ENCODE results near the gene ARHGEF16.

The ARHGEF16 gene

GRCh38 chr1:3453891-3454810 lies at the start of gene ARHGEF16:
TSS of gene ARHGEF16 (plus strand) at chr1:3454665. CDS start at chr1:3463085, 8,420 bp downstream.
- DNase-seq (ENCODE audit: low read depth in 3 of 3) = no peak

GRCh38 chr1:3404801-3405200 lies 49.7 kb upstream of the ARHGEF16 start:
- no peak for DNase-seq (ENCODE audit: low read depth in 3 of 3)

- no peak for DNase-seq (ENCODE audit: low read depth in 3 of 3)
Observed at GRCh38 chr1:3405491-3405890, 49.0 kb upstream of the ARHGEF16 start.

GRCh38 chr1:3405974-3406867 lies 48.2 kb upstream of the ARHGEF16 start:
- DNase-seq (ENCODE audit: low read depth in 3 of 3) = no peak

- no peak for DNase-seq (ENCODE audit: low read depth in 3 of 3)
Observed at GRCh38 chr1:3407021-3407420, 47.4 kb upstream of the ARHGEF16 start.

GRCh38 chr1:3408751-3409266 lies 45.7 kb upstream of the ARHGEF16 start:
- DNase-seq (ENCODE audit: low read depth in 3 of 3) = no peak

- DNase-seq (ENCODE audit: low read depth in 3 of 3) = no peak
Observed at GRCh38 chr1:3409366-3410141, 44.9 kb upstream of the ARHGEF16 start.

- no peak for DNase-seq (ENCODE audit: low read depth in 3 of 3)
Observed at GRCh38 chr1:3410142-3410925, 44.1 kb upstream of the ARHGEF16 start.

GRCh38 chr1:3411806-3412205 lies 42.7 kb upstream of the ARHGEF16 start:
- no peak for DNase-seq (ENCODE audit: low read depth in 3 of 3)

- DNase-seq (ENCODE audit: low read depth in 3 of 3) = no peak
Observed at GRCh38 chr1:3412376-3412775, 42.1 kb upstream of the ARHGEF16 start.

- DNase-seq (ENCODE audit: low read depth in 3 of 3) = no peak
Observed at GRCh38 chr1:3413975-3414710, 40.3 kb upstream of the ARHGEF16 start.

- no peak for DNase-seq (ENCODE audit: low read depth in 3 of 3)
Observed at GRCh38 chr1:3415260-3416090, 39.0 kb upstream of the ARHGEF16 start.

GRCh38 chr1:3417082-3417739 lies 37.3 kb upstream of the ARHGEF16 start:
- no peak for DNase-seq (ENCODE audit: low read depth in 3 of 3)

GRCh38 chr1:3417934-3418333 lies 36.5 kb upstream of the ARHGEF16 start:
- no peak for DNase-seq (ENCODE audit: low read depth in 3 of 3)

GRCh38 chr1:3418600-3418999 lies 35.9 kb upstream of the ARHGEF16 start:
- no peak for DNase-seq (ENCODE audit: low read depth in 3 of 3)

GRCh38 chr1:3419415-3420204 lies 34.9 kb upstream of the ARHGEF16 start:
- DNase-seq (ENCODE audit: low read depth in 3 of 3) = no peak

GRCh38 chr1:3420218-3420951 lies 34.1 kb upstream of the ARHGEF16 start:
- DNase-seq (ENCODE audit: low read depth in 3 of 3) = no peak
